HepG2 (cell line): ENCODE results near the gene RPL23. TPM values are rescaled to one million over a fixed set of nuclear protein-coding genes. Genes with fewer than 3 reads are reported as not detected.

Experiments
- ATF1 ChIP-seq: IDR thresholded peaks from 2 replicates; pipeline ENCODE4 v1.6.1; 2016; ENCODE audit warnings: mild to moderate bottlenecking, control low read depth
- CTCF ChIP-seq: sonication (generic); formaldehyde crosslinking; IDR thresholded peaks from 2 replicates; pipeline ENCODE4 v1.5.0; 2020; ENCODE audit warnings: mild to moderate bottlenecking, missing genetic modification reagents, moderate library complexity
- KLF11 ChIP-seq: IDR thresholded peaks from 2 replicates; pipeline ENCODE4 v1.6.1; 2016; ENCODE audit warnings: missing compliant biosample characterization
- MTERF4 ChIP-seq: sonication (generic); formaldehyde crosslinking; IDR thresholded peaks from 2 replicates; pipeline ENCODE4 v1.8.0; 2023; ENCODE audit warnings: mild to moderate bottlenecking, missing genetic modification reagents
- POGK ChIP-seq: sonication (generic); formaldehyde crosslinking; conservative IDR thresholded peaks from 2 replicates; pipeline ENCODE4 v1.8.0; 2022; ENCODE audit warnings: mild to moderate bottlenecking, moderate library complexity, missing genetic modification reagents
- RFXANK ChIP-seq: IDR thresholded peaks from 2 replicates; pipeline ENCODE4 v1.6.1; 2016
- SIN3A ChIP-seq: IDR thresholded peaks from 2 replicates; pipeline ENCODE4 v1.6.1; 2011; ENCODE audit warnings: low read depth, mild to moderate bottlenecking, control low read depth, low read length, borderline replicate concordance
- SIN3B ChIP-seq: fragments of 150-350 bp; IDR thresholded peaks from 2 replicates; pipeline ENCODE4 v1.6.1; 2014; ENCODE audit warnings: low read length
- SUZ12 ChIP-seq: fragments of 150-350 bp; IDR thresholded peaks from 2 replicates; pipeline ENCODE4 v1.6.1; 2014; ENCODE audit warnings: low read depth, low read length
- TAF1 ChIP-seq: sonication (generic); formaldehyde crosslinking; IDR thresholded peaks from 2 replicates; pipeline ENCODE4 v1.4.0; 2020; ENCODE audit warnings: missing genetic modification reagents
- THAP7 ChIP-seq: sonication (generic); formaldehyde crosslinking; IDR thresholded peaks from 2 replicates; pipeline ENCODE4 v1.8.1; 2023; ENCODE audit warnings: mild to moderate bottlenecking, missing genetic modification reagents
- ZBTB26 ChIP-seq: IDR thresholded peaks from 2 replicates; pipeline ENCODE4 v1.6.1; 2016; ENCODE audit warnings: missing compliant biosample characterization, missing genetic modification reagents, borderline replicate concordance
- ZBTB3 ChIP-seq: sonication (generic); formaldehyde crosslinking; IDR thresholded peaks from 2 replicates; pipeline ENCODE4 v1.4.0; 2020; ENCODE audit warnings: low read depth, mild to moderate bottlenecking, moderate library complexity, missing genetic modification reagents, borderline replicate concordance
- ZC3H4 ChIP-seq: sonication (generic); formaldehyde crosslinking; IDR thresholded peaks from 2 replicates; pipeline ENCODE4 v1.4.0; 2020; ENCODE audit warnings: missing genetic modification reagents, borderline replicate concordance
- ZFYVE20 ChIP-seq: sonication (generic); formaldehyde crosslinking; IDR thresholded peaks from 2 replicates; pipeline ENCODE4 v1.8.0; 2023; ENCODE audit warnings: low read depth, mild to moderate bottlenecking, moderate library complexity, missing genetic modification reagents, borderline replicate concordance
- ZNF282 ChIP-seq: fragments of 450-650 bp; IDR thresholded peaks from 2 replicates; pipeline ENCODE4 v1.6.1; 2018; ENCODE audit not compliant: partially characterized antibody
- ZNF460 ChIP-seq: sonication (generic); formaldehyde crosslinking; IDR thresholded peaks from 2 replicates; pipeline ENCODE4 v1.5.1; 2020; ENCODE audit warnings: missing genetic modification reagents, mild to moderate bottlenecking, borderline replicate concordance
- ZNF569 ChIP-seq: sonication (generic); formaldehyde crosslinking; IDR thresholded peaks from 2 replicates; pipeline ENCODE4 v1.5.0; 2020; ENCODE audit warnings: mild to moderate bottlenecking, missing genetic modification reagents, moderate library complexity, borderline replicate concordance
- ZNF704 ChIP-seq: sonication (generic); formaldehyde crosslinking; IDR thresholded peaks from 2 replicates; pipeline ENCODE4 v1.8.1; 2023; ENCODE audit warnings: mild to moderate bottlenecking, inconsistent platforms, moderate library complexity, missing genetic modification reagents, borderline replicate concordance
- ZNF792 ChIP-seq: IDR thresholded peaks from 2 replicates; pipeline ENCODE4 v1.6.1; 2016
- ZSCAN9 ChIP-seq: IDR thresholded peaks from 2 replicates; pipeline ENCODE4 v1.6.1; 2016; ENCODE audit warnings: borderline replicate concordance
- polyA plus RNA-seq, 8 experiments: library from polyadenylated mRNA; depleted of rRNA in 3 of 8; stranded (reverse) in 7 of 8; unstranded in 1 of 8; fragments of >200 nt; fragmentation: Illumina TruSeq in 4 of 8; extraction: Trizol in 4 of 8; gene quantifications; 2 replicates each; pipeline versions ENCODE4 v1.2.1 to v1.2.3, GENCODE V29; 2011 to 2016; ENCODE audit warnings: low read depth in 4 of 8, missing spikeins in 1 of 8, mixed read lengths in 1 of 8; ENCODE audit not compliant: insufficient read depth in 1 of 8
- total RNA-seq, 5 experiments: library from RNA; depleted of rRNA; stranded (reverse); fragments of >200 nt; fragmentation: Illumina TruSeq; extraction: Trizol; gene quantifications; 2 replicates each; pipeline ENCODE4 v1.2.3, GENCODE V29; 2016; ENCODE audit warnings: low read depth in 1 of 5

The RPL23 gene
- total and polyA plus RNA-seq, 2 of the 13 experiments (the other 11 are each of a cell fraction or from before 2014, with no cell fraction given) = 2,790 to 4,860 TPM

GRCh38 chr17:38799501-38800236, 53.9 kb downstream of the RPL23 start, which contains the start of gene PIP4K2B (continued):
- TF ChIP-seq CTCF (CRISPR knock-in tag) (0 out of 2 replicates have a peak, but pooled peaks have one; percentile 12), ZBTB26 (CRISPR knock-in tag) (no peak), ZBTB3 (CRISPR knock-in tag) (no peak; the same call in 1 of the 2 replicates), SIN3B (peak; percentile 86; the same call in 1 of the 2 replicates), SIN3A (peak; percentile 92; the same call in 1 of the 2 replicates), SUZ12 (no peak), RFXANK (CRISPR knock-in tag) (peak; percentile 45; the same call in 1 of the 2 replicates), MTERF4 (CRISPR knock-in tag) (peak; percentile 47), ATF1 (CRISPR knock-in tag) (no peak), TAF1 (peak; percentile 69; the same call in 1 of the 2 replicates), ZC3H4 (peak; percentile 96; the same call in 1 of the 2 replicates), ZNF792 (CRISPR knock-in tag) (peak; percentile 69; the same call in 1 of the 2 replicates), ZNF704 (no peak), ZNF569 (CRISPR knock-in tag) (no peak), ZNF282 (no peak), ZFYVE20 (CRISPR knock-in tag) (no peak), ZNF460 (no peak; the same call in 1 of the 2 replicates), ZSCAN9 (peak; percentile 75; the same call in 1 of the 2 replicates), POGK (CRISPR knock-in tag) (peak; percentile 74; the same call in 1 of the 2 replicates), THAP7 (CRISPR knock-in tag) (no peak), KLF11 (CRISPR knock-in tag) (peak; percentile 81)
